ENCODE data around the gene AGT.

- peak; percentile 65 for TF ChIP-seq POLR2AphosphoS5 (IDR thresholded peaks at IDR 0.05)
- TF ChIP-seq CTCF (IDR thresholded peaks at IDR 0.05): peak in 1 of 4 experiments; percentile 38
- TF ChIP-seq POLR2A (IDR thresholded peaks at IDR 0.05): no peak
These were observed 38.5 kb upstream of the AGT start for GRCh38 chr1:230752407-230752806.
